GM18870 (cell line): ENCODE measurements around the gene FUT3.
"Not testable (repeated sequence)": the region's sequence is repeated elsewhere in the genome, so short reads cannot be mapped to it uniquely, and the experiment has no call there.

Experiments used
- ATAC-seq: cut with Tn5 transposase; IDR thresholded peaks from one replicate; pipeline ENCODE4 v1.9.1; 2021; ENCODE audit warnings: moderate library complexity; ENCODE audit not compliant: unreplicated experiment

Gene FUT3

GRCh38 chr19:5851302-5851701, at the start of gene FUT3:
FUT3 (minus strand) TSS chr19:5851449.
- ATAC-seq: no peak

- no peak for ATAC-seq
These were observed 49.7 kb upstream of the FUT3 start for GRCh38 chr19:5900976-5901375.

- no peak for ATAC-seq
These were observed 48.7 kb upstream of the FUT3 start for GRCh38 chr19:5899728-5900526.

DNA sequence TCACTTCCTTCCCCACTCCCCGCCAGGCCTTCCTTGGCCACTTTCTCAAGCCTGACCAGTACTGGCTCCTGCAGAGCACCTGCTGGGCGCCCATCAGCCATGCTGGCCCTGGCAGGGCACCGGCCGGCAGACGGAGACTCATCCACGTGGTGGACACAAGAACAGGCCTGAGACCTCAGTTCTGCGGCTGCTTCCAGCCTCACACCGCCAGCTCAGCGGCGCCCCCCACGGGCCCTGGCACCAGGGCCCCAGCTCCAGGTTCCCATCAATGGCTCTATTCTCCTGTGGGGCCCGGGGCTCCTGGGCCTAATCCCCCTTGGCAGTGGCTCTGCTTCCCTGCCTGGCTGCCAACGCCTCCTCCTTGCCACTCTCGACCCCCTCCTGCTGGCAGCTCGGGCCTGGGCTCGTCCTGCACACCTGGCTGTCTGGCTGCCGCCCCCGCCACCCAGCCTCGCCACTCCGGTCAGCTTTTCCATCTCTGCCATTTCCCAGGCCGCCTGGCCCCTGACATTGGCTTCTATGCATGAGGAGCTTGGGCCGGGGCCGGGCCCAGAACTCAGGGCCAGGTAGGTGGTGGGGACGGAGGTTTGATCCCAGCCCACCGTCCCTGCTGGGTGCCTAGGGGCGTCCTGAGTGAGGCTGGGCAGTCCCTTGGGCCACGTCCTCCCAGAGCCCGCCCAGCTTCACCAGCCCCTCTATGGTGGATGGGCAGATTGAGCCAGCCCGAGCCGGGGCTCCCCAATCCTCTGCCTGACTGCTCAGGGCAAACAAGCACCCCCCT, 46.1 kb upstream of the FUT3 start:
- no peak for ATAC-seq

- ATAC-seq: no peak
These were observed 45.3 kb upstream of the FUT3 start for GRCh38 chr19:5896365-5897076.

- ATAC-seq: no peak
These were observed 44.6 kb upstream of the FUT3 start for GRCh38 chr19:5895890-5896289.

GRCh38 chr19:5895409-5895808, 44.2 kb upstream of the FUT3 start:
- no peak for ATAC-seq

- ATAC-seq: no peak
These were observed 43.6 kb upstream of the FUT3 start for GRCh38 chr19:5894704-5895349.

GRCh38 chr19:5893907-5894703, 42.9 kb upstream of the FUT3 start:
- ATAC-seq: no peak

DNA sequence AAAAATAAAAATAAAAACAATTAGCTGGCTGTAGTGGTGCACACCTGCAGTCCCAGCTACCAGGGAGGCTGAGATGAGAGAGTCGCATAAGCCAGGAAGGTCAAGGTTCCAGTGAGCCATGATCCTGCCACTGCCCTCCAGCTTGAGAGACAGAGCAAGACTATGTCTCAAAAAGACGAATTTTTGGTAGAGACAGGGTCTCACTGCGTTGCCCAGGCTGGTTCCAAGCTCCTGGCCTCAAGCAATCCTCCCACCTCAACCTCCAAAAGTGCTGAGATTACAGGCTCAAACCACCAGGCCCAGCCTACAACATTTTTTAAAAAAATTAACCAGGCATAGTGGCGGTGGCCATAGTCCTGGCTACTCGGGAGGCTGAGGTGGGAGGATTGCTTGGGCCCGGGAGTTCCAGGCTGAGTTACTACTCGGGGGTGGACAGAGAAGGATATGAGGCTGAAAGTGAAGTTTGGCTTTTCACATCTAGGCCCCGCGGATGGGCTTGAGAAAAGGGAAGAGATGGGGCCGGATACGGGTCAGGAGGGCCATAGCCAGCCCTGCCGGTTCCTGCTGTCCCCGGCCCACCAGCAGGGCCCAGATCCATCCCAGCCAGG, 42.2 kb upstream of the FUT3 start:
- no peak for ATAC-seq

DNA sequence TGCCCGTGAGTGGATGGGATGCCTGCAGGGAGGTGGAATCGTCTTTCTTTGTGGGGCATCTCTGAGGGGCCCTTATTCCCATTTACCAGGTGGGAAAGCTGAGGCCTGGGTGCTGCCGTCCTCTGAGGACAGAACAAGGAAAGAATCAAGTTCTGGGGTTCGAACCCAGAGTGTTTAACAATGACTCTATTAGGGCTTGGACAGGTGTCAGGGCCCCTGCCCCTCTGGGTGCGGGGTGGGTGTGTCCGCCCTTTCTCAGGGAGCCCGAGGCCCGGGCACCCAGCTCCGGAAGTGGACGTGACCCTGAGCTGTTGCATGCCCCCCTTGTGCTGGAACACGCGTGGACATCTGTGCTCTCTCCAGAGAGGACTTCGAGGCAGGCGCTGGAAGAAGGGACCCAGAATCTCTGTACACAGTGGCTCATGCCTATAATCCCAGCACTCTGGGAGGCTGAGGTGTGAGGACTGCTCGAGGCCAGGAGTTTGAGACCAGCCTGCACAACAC, 41.6 kb upstream of the FUT3 start:
- no peak for ATAC-seq

DNA sequence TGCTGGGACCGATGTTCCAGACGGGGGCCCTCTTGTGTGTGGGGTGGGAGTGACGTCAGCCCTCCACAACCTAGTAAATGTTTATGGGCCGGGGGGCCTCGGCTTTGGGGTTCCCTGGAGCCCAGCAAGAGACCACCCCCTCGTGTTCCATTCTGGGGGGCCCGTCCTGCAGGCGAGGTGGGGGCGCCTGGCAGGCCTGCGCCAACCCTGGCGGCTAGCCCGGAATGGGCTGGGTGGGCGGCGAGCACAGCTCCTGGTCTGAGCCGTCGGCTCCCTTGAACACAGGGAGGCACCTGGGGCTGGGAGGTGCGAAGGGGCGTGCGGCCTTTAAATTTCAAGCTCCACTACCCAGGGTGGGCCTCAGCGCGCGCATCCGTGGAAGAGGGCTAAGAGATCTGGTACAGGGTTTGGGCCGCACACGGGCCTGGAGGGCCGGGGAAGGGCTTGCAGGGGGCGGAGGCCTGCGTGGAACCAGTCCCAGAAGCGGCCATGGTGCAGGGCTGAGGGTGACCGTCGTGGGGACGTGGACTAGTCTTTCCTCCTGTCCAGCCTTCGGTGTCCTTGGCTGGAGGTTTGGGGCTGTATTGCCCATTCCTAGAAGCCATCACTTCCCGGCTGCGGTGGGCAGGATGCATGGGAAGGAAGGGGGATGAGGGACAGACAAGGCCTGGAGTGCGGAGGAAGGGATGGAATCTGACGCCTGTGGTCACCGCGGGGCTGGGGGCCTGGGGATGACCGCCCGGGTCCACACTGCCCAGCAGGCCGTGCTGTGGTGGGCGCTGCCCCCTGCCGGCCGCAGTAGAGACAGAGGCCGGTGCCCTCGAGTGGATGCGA, 40.9 kb upstream of the FUT3 start:
- ATAC-seq: no peak

DNA sequence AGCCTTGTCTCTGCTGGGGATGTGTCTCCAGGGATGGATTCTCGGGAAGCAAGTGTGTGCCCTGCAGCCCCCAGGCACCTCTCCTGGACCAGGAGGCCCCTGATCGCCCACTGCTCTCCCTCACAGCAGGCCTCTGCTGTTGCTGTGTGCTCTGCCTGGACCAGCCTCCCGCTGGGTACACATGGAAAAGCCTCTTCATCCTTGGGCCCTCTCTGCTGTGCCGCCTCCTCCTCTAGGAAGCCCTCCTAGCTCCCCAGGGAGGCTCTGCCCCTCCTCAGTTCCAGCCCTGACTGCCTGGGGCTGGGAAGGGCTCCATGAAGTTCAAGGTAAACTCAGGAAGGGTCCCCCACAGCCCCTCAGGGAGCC, 40.3 kb upstream of the FUT3 start:
- ATAC-seq: no peak

- no peak for ATAC-seq
These were observed 38.9 kb upstream of the FUT3 start for GRCh38 chr19:5890099-5890498.

DNA sequence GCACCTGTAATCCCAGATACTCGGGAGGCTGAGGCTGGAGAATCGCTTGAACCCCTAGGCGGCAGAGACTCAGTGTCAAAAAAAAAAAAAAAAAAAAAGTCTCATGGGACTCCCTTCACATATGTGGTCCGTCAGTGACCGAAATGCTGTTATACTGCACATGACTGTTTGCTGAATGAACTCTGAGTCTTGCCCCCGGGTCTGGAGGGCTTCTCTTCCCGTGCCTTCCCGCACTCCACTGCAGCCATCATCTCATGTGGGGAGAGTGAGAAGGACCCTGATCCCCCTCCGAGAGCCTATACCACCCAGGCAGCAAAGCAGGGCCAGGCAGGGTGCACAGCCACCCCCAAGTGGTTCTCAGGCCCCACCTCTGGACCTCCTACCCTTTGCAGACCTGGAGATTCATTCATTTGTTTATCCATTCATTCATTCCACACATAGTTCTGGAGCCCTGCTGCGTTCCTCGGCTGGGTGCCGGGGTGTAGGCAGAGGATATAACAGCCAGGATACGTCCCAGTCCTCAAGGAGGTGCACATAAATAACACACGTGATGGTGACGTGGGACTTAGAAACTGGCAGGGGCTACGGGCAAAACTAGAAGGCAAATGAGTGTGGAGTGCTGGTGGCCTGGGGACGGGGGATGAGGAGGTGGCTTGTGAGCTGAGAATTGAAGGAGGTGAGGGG, 38.2 kb upstream of the FUT3 start:
- no peak for ATAC-seq

GRCh38 chr19:5884065-5884811, 33.0 kb upstream of the FUT3 start:
- not testable (repeated sequence) for ATAC-seq

- not testable (repeated sequence) for ATAC-seq
These were observed 32.1 kb upstream of the FUT3 start for GRCh38 chr19:5883157-5883873.
